ENCODE data around the gene SLC36A1. TPM values are rescaled to one million over a fixed set of nuclear protein-coding genes. Genes with fewer than 3 reads are reported as not detected.

The SLC36A1 gene
- total RNA-seq, 1 donor, result 10.4 TPM

GRCh38 chr5:151537044-151537443 lies 89.6 kb downstream of the SLC36A1 start:
- no peak for DNase-seq (ENCODE audit: low read depth)
- TF ChIP-seq, protein P1, sequence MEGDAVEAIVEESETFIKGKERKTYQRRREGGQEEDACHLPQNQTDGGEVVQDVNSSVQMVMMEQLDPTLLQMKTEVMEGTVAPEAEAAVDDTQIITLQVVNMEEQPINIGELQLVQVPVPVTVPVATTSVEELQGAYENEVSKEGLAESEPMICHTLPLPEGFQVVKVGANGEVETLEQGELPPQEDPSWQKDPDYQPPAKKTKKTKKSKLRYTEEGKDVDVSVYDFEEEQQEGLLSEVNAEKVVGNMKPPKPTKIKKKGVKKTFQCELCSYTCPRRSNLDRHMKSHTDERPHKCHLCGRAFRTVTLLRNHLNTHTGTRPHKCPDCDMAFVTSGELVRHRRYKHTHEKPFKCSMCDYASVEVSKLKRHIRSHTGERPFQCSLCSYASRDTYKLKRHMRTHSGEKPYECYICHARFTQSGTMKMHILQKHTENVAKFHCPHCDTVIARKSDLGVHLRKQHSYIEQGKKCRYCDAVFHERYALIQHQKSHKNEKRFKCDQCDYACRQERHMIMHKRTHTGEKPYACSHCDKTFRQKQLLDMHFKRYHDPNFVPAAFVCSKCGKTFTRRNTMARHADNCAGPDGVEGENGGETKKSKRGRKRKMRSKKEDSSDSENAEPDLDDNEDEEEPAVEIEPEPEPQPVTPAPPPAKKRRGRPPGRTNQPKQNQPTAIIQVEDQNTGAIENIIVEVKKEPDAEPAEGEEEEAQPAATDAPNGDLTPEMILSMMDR (IDR thresholded peaks at IDR 0.05; ENCODE audit: insufficient read depth, low read depth, low read length), result no peak
- H3K4me3 ChIP-seq (ENCODE audit: low read depth, low read length), result no peak overlapping the region

DNA sequence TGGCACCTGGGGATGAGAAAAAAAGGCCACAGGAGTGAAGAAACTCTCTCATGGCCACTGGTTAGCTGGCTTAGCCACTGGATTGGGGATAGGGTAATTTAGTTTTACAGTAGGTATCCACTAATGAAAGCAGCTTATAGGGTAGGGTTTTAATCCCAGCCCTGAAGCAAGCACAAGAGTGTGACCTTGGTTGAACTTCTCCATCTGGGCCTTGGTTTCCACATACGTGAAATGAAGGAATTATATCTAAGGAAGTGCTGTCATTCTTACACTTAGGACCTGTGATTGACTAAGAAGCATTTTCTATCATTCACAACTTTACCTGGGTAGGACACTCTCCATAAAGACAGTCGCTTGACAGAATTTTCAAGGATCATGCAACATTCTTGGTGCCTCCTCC lies 94.2 kb downstream of the SLC36A1 start:
- TF ChIP-seq, protein P1 (IDR thresholded peaks at IDR 0.05; ENCODE audit: insufficient read depth, low read depth, low read length), result no peak
- no peak for DNase-seq (ENCODE audit: low read depth)
- H3K4me3 ChIP-seq (ENCODE audit: low read depth, low read length), result no peak overlapping the region

Small RNA genes within 50 kb of the gene (small RNA-seq; reads per million reads assigned to genes)
- gene MIR6499 (not detected), gene RNA5SP197 (not detected)

Other genes with a start within 250 kb of the SLC36A1 start
- 3.0 and 3.2 TPM in 2 replicates for gene CCDC69, start 223.5 kb upstream of the SLC36A1 start, total RNA-seq
- gene GM2A, start 194.4 kb upstream of the SLC36A1 start, total RNA-seq, result 18.7 and 28.1 TPM in 2 replicates
- gene SLC36A3, start 143.8 kb upstream of the SLC36A1 start, total RNA-seq, result not detected in 2 replicates
- not detected in 2 replicates for gene SLC36A2, start 100.0 kb upstream of the SLC36A1 start, total RNA-seq
- under 0.01 TPM in 1 of 2 replicates, not detected in the other for gene FAT2, start 143.7 kb downstream of the SLC36A1 start, total RNA-seq
- 1,969 and 2,230 TPM in 2 replicates for gene SPARC, start 239.3 kb downstream of the SLC36A1 start, total RNA-seq